ENCODE data around the gene AXL. TPM values are rescaled to one million over a fixed set of nuclear protein-coding genes. Genes with fewer than 3 reads are reported as not detected.

The AXL gene
- total and polyA plus RNA-seq, 2 of the 13 experiments (the other 11 are each of a cell fraction or from before 2014, with no cell fraction given) = 0.71 to 5.9 TPM

GRCh38 chr19:41230067-41230857 is 11.2 kb downstream of the AXL start:
- FAIRE-seq (no peak), DNase-seq (ENCODE audit: low spot score) (no peak), ATAC-seq (no peak)
- in situ Hi-C loops (cut with HindIII; ENCODE audit: extremely low pct_ligation_motif_present, low pct_unique_long_range_greater_than_20kb) = no loop called here
- Histone ChIP-seq H3K4me3 (replicated peaks in 1 of 3; ENCODE audit: insufficient read depth in 1 of 3, low read depth in 2 of 3, low read length in 3 of 3) (no peak overlapping the region), H3K4me1 (ENCODE audit: insufficient read depth, low read length) (peaks cover 35% of the 10 kb centered on the region), H3K36me3 (replicated peaks in 1 of 2; ENCODE audit: control insufficient read depth in 1 of 2, insufficient read depth in 2 of 2, low read length in 2 of 2) (no peaks in the 10 kb centered on the region), H3K27me3 (ENCODE audit: control insufficient read depth in 1 of 2, insufficient read depth in 2 of 2, low read length in 2 of 2) (no peaks in the 10 kb centered on the region; a peak in 1 of 5 replicates), H4K20me1 (ENCODE audit: insufficient read depth, low read length) (no peaks in the 10 kb centered on the region), H3K4me2 (ENCODE audit: low read depth, low read length) (no peak overlapping the region), H3K79me2 (ENCODE audit: insufficient read depth, low read length) (no peaks in the 10 kb centered on the region), H3K27ac (ENCODE audit: extremely low read length, insufficient read depth, low read length) (no peak overlapping the region), H3K9ac (ENCODE audit: insufficient read depth, low read depth, low read length) (no peak overlapping the region), H2AFZ (ENCODE audit: low read length) (no peak overlapping the region), H3K9me3 (ENCODE audit: low read length) (no peaks in the 10 kb centered on the region)
- BruUV-seq (replicated peaks) = no TSS peak
- WGBS (ENCODE audit: low lambda C conversion rate) = 93% methylated on average over 2 of the region's 3 CpGs
- POLR2A ChIA-PET = interaction anchor here (1.5 kb wide), 1 partner anchor 12 kb away, joined by 4 read pairs; the partner anchor contains the start of gene AXL
- intact Hi-C loops (cut with micrococcal nuclease; ENCODE audit: unreplicated experiment) = no loop called here
- CTCF ChIA-PET (ENCODE audit: low intra/inter-chr PET ratio, low total read pairs) = no interaction called here
- no peak for TF ChIP-seq TMF1 (CRISPR knock-in tag; IDR thresholded peaks at IDR 0.05; ENCODE audit: low read depth)
- TF ChIP-seq FOXA1 (IDR thresholded peaks at IDR 0.05) = peak; percentile 41; the same call in 1 of the 2 replicates
- no peak for TF ChIP-seq FOXA1 (CRISPR knock-in tag; IDR thresholded peaks at IDR 0.05)
- TF ChIP-seq PLRG1 (conservative IDR thresholded peaks at IDR 0.05) = peak; percentile 8; the same call in 1 of the 2 replicates
- TF ChIP-seq FOXP1 (IDR thresholded peaks at IDR 0.05) = peak; percentile 26; the same call in 1 of the 2 replicates
- TF ChIP-seq FOXP1 (CRISPR knock-in tag; IDR thresholded peaks at IDR 0.05) = no peak
- TF ChIP-seq ZNF646 (CRISPR knock-in tag; IDR thresholded peaks at IDR 0.05) = peak; percentile 92
- TF ChIP-seq AGO1 (IDR thresholded peaks at IDR 0.05; ENCODE audit: low read depth, low read length, poor library complexity, severe bottlenecking) = no peak
- TF ChIP-seq, protein P1, sequence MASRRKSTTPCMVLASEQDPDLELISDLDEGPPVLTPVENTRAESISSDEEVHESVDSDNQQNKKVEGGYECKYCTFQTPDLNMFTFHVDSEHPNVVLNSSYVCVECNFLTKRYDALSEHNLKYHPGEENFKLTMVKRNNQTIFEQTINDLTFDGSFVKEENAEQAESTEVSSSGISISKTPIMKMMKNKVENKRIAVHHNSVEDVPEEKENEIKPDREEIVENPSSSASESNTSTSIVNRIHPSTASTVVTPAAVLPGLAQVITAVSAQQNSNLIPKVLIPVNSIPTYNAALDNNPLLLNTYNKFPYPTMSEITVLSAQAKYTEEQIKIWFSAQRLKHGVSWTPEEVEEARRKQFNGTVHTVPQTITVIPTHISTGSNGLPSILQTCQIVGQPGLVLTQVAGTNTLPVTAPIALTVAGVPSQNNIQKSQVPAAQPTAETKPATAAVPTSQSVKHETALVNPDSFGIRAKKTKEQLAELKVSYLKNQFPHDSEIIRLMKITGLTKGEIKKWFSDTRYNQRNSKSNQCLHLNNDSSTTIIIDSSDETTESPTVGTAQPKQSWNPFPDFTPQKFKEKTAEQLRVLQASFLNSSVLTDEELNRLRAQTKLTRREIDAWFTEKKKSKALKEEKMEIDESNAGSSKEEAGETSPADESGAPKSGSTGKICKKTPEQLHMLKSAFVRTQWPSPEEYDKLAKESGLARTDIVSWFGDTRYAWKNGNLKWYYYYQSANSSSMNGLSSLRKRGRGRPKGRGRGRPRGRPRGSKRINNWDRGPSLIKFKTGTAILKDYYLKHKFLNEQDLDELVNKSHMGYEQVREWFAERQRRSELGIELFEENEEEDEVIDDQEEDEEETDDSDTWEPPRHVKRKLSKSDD (CRISPR knock-in tag; IDR thresholded peaks at IDR 0.05; ENCODE audit: low read depth) = no peak
- TF ChIP-seq FLYWCH1 (CRISPR knock-in tag; IDR thresholded peaks at IDR 0.05) = no peak
- peak; percentile 69; the same call in 1 of the 2 replicates for TF ChIP-seq ARNT (IDR thresholded peaks at IDR 0.05)
- TF ChIP-seq NONO (IDR thresholded peaks at IDR 0.05) = 0 out of 2 replicates have a peak, but pooled peaks have one; percentile 8
- TF ChIP-seq NONO (CRISPR knock-in tag; conservative IDR thresholded peaks at IDR 0.05) = no peak

Measured in HepG2 (cell line).